ENCODE results near the gene OR6Q1. TPM values are rescaled to one million over a fixed set of nuclear protein-coding genes. Genes with fewer than 3 reads are reported as not detected.

Gene OR6Q1
- total and polyA plus RNA-seq, 9 of the 15 experiments (the other 6 are each of a cell fraction or from before 2014, with no cell fraction given) = not detected

DNA sequence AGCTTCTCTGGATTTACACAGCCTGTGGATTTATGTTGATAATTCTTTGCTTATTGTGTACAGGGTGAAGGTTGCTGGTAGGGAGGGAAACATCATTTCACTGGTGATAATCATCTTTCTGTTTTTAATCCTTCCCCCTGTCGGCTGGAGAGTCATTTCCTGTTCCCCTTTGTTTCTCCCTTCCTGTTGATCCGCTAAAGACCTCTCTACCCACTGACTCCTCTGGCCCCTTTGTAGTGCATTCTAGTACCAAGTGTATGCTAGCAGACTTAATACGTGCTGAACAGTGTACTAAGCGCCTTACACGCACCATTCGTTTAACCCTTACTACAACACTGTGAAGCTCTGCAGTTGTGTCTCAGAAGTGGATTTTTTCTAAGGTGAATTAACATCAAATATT, 26.1 kb upstream of the OR6Q1 start (continued):
- TF ChIP-seq REST (IDR thresholded peaks at IDR 0.05; ENCODE audit: borderline replicate concordance) = no peak
- TF ChIP-seq REST (CRISPR knock-in tag; IDR thresholded peaks at IDR 0.05; ENCODE audit: low read depth) = no peak
- no peak for TF ChIP-seq MEIS2 (IDR thresholded peaks at IDR 0.05; ENCODE audit: partially characterized antibody)

DNA sequence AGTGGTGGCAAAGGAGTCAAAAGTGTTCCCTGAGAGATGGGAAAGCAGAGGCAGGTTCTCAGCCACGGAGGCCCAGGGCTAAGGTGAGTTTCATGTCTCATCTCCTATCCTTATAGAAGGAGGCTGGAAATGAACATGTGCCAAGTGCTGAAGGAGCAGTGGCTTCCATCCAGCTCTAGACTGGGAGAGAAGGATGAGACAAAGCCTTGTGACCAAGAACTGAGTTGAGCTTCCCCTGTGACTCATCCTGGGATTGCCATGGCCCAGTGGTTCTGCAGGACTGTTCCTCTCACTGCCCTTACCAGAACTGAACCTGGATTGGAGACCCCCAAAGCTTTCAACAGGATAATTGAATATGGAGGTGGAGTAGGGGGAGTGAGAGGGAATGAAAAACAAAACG, 23.8 kb upstream of the OR6Q1 start:
- no peaks in the 10 kb centered on the region for H3K36me3 ChIP-seq (ENCODE audit: control insufficient read depth, insufficient read depth, low read length)
- 0% methylated on average over 1 of the region's 2 CpGs for WGBS (ENCODE audit: insufficient coverage, low coverage, missing lambda C conversion rate)
- POLR2A ChIA-PET = no interaction called here
- H3K27ac ChIP-seq (ENCODE audit: extremely low read depth, low read depth, low read length) = no peak overlapping the region
- in situ Hi-C loops (cut with MboI) (no loop called here), intact Hi-C loops (cut with micrococcal nuclease) (no loop called here)
- H3K9me3 ChIP-seq (replicated peaks; ENCODE audit: control insufficient read depth, insufficient read depth, low read depth, low read length) = no peaks in the 10 kb centered on the region
- H3K79me2 ChIP-seq (ENCODE audit: control insufficient read depth, insufficient read depth, low read length) = no peaks in the 10 kb centered on the region
- no peaks in the 10 kb centered on the region; a peak in 1 of 5 replicates for H3K4me1 ChIP-seq (replicated peaks in 1 of 2; ENCODE audit: control insufficient read depth in 2 of 2, insufficient read depth in 2 of 2, low read length in 2 of 2)
- TF ChIP-seq ZFP30 (CRISPR knock-in tag; IDR thresholded peaks at IDR 0.05; ENCODE audit: borderline replicate concordance) (no peak), DEAF1 (CRISPR knock-in tag; IDR thresholded peaks at IDR 0.05) (no peak), FOSL1 (tag; conservative IDR thresholded peaks at IDR 0.05) (0 out of 2 replicates have a peak, but pooled peaks have one; percentile 27), SAFB (IDR thresholded peaks at IDR 0.05; ENCODE audit: borderline replicate concordance, low read depth, low read length) (no peak)
- no peaks in the 10 kb centered on the region for H4K20me1 ChIP-seq (replicated peaks; ENCODE audit: control insufficient read depth, insufficient read depth, low read length)
- CTCF ChIA-PET (ENCODE audit: low intra/inter-chr PET ratio) = no interaction called here
- BruUV-seq (replicated peaks) = no TSS peak
- H3K4me3 ChIP-seq = no peak overlapping the region
- H2AFZ ChIP-seq (ENCODE audit: low read depth, low read length) = no peak overlapping the region
- H3K9ac ChIP-seq (ENCODE audit: insufficient read depth in 1 of 2, low read depth in 2 of 2, low read length in 2 of 2) = no peak overlapping the region
- H3K27me3 ChIP-seq (ENCODE audit: control insufficient read depth in 2 of 2, insufficient read depth in 2 of 2, low read length in 2 of 2) = peaks cover 0 to 5% of the 10 kb centered on the region in 2 experiments; a peak in 2 of 5 replicates
- no peaks in the 10 kb centered on the region for H3K9me1 ChIP-seq (ENCODE audit: control insufficient read depth, insufficient read depth, low read length)
- no peak overlapping the region for H3K4me2 ChIP-seq (ENCODE audit: insufficient read depth, low read length)
- no peak for DNase-seq (ENCODE audit: extremely low read depth in 1 of 4, low spot score in 3 of 4)
- ATAC-seq = no peak
- no peak for FAIRE-seq

Measured in K562 (cell line).